Measurements from ENCODE around the gene MTFR2. TPM values are rescaled to one million over a fixed set of nuclear protein-coding genes. Genes with fewer than 3 reads are reported as not detected.

Gene MTFR2
- total RNA-seq, 5 donors from 2014 or later (not counting 1 experiment from before 2014, with no cell fraction given) = 1.2 to 1.8 (median 1.3) TPM

DNA sequence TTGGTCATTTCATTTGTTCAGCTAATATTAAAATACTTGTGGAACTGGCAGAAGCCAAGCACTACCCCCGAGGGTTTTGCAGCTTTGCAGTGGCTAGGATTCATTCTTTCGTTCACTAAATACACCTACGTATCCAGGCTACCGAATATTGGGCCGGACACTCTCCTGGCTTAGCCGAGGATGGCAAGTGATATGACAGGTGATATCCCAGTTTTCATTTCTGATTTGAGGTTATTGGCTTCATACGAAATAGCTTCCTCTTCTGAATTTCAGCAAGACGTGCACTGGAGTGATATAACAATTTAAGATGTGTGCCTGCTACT lies 536 bp upstream of the MTFR2 start:
- no peaks in the 10 kb centered on the region for H3K36me3 ChIP-seq (ENCODE audit: control insufficient read depth in 2 of 2, extremely low read depth in 1 of 2, insufficient read depth in 1 of 2, low read length in 1 of 2)
- H3K4me3 Mint-ChIP-seq = peak overlapping the region; percentile 92 to 97 (median 95)
- ATAC-seq (replicated peaks in 1 of 4) (peak; percentile 1 to 9 (median 3)), DNase-seq (no peak)
- peaks cover 10 to 11% of the 10 kb centered on the region in 2 experiments for H3K4me1 ChIP-seq (ENCODE audit: control insufficient read depth in 1 of 2, extremely low read depth in 1 of 2, insufficient read depth in 2 of 2, low read length in 2 of 2)
- H3K27ac ChIP-seq (ENCODE audit: low read length) = no peak overlapping the region
- WGBS (ENCODE audit: insufficient coverage) = 0% methylated on average over 1 of the region's 8 CpGs
- H3K27me3 ChIP-seq (replicated peaks in 1 of 2; ENCODE audit: control insufficient read depth in 2 of 2, extremely low read depth in 1 of 2, insufficient read depth in 2 of 2, low read length in 1 of 2) = no peaks in the 10 kb centered on the region
- H3K27ac Mint-ChIP-seq = peak overlapping the region; percentile 34 to 86
- peak overlapping the region; percentile 64 to 97 for H3K4me3 ChIP-seq (ENCODE audit: control insufficient read depth in 1 of 2, extremely low read depth in 1 of 2, low read length in 1 of 2)
- H3K36me3 Mint-ChIP-seq = no peaks in the 10 kb centered on the region
- no peaks in the 10 kb centered on the region for H3K9me3 Mint-ChIP-seq
- ChIA-PET CTCF (interaction anchor here (0.5 to 2.0 kb wide), 12 partner anchors 10 to 1634 kb away, joined by 3 to 7 read pairs (median 4); partner anchors contain the start of genes BCLAF1 (in 1 of the 2) and MAP3K5 (in 1 of the 2)), POLR2A (interaction anchor here (0.6 to 9.1 kb wide), 11 partner anchors 9 to 794 kb away, joined by 3 to 99 read pairs (median 4); partner anchors contain the start of gene BCLAF1 (in 2 of the 2))
- H3K9me3 ChIP-seq = no peaks in the 10 kb centered on the region
- peaks cover 39 to 47% (median 40%) of the 10 kb centered on the region in 3 donors for H3K4me1 Mint-ChIP-seq
- no peaks in the 10 kb centered on the region for H3K27me3 Mint-ChIP-seq

DNA sequence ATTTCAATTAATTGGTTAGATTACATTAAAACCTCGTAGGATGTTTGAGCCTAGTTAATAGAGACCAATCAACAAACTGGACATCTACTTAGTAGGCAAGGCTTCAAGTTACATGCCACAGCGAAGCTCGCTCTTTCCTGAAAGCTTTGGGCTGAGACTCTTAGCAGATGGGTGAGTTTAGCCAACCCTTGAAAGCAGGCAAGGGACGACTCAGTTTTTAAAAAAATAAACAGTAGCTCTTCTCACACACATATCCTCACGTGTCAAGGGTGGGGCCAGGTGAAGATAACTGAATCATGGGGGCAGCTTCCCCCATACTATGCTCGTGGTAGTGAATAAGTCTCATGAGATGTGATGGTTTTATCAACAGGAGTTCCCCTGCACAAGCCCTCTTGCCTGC lies 775 bp downstream of the MTFR2 start:
- DNase-seq (no peak), ATAC-seq (replicated peaks in 1 of 4) (no peak)
- POLR2A ChIA-PET = interaction anchor here in 1 of 2 donors (9.1 kb wide), 1 partner anchor 39 kb away, joined by 99 read pairs; the partner anchor contains the start of gene BCLAF1
- H3K27me3 Mint-ChIP-seq = no peaks in the 10 kb centered on the region
- Histone ChIP-seq H3K9me3 (no peaks in the 10 kb centered on the region), H3K36me3 (ENCODE audit: control insufficient read depth in 2 of 2, extremely low read depth in 1 of 2, insufficient read depth in 1 of 2, low read length in 1 of 2) (no peaks in the 10 kb centered on the region), H3K27me3 (replicated peaks in 1 of 2; ENCODE audit: control insufficient read depth in 2 of 2, extremely low read depth in 1 of 2, insufficient read depth in 2 of 2, low read length in 1 of 2) (no peaks in the 10 kb centered on the region), H3K4me1 (ENCODE audit: control insufficient read depth in 1 of 2, extremely low read depth in 1 of 2, insufficient read depth in 2 of 2, low read length in 2 of 2) (peaks cover 10 to 11% of the 10 kb centered on the region in 2 experiments), H3K27ac (ENCODE audit: low read length) (no peak overlapping the region), H3K4me3 (ENCODE audit: control insufficient read depth in 1 of 2, extremely low read depth in 1 of 2, low read length in 1 of 2) (peak overlapping the region; percentile 64 to 97)
- H3K4me1 Mint-ChIP-seq = peaks cover 39 to 47% (median 40%) of the 10 kb centered on the region in 3 donors
- WGBS (ENCODE audit: insufficient coverage) = no CpG with 5 or more reads among the region's 6 CpGs
- no peaks in the 10 kb centered on the region for H3K9me3 Mint-ChIP-seq
- peak overlapping the region; percentile 92 to 97 (median 95) for H3K4me3 Mint-ChIP-seq
- no peaks in the 10 kb centered on the region for H3K36me3 Mint-ChIP-seq
- CTCF ChIA-PET = interaction anchor here (1.0 to 2.0 kb wide), 3 partner anchors 11 to 23 kb away, joined by 3 to 10 read pairs (median 4); no protein-coding TSS in a partner anchor
- peak overlapping the region in 1 of 2 donors; percentile 86 for H3K27ac Mint-ChIP-seq

GRCh38 chr6:136244061-136244616 lies 6.0 kb downstream of the MTFR2 start:
- H3K9me3 ChIP-seq = no peaks in the 10 kb centered on the region
- Mint-ChIP-seq H3K4me3 (no peak overlapping the region), H3K36me3 (peaks cover 3% of the 10 kb centered on the region), H3K27me3 (no peaks in the 10 kb centered on the region), H3K9me3 (no peaks in the 10 kb centered on the region), H3K27ac (no peak overlapping the region), H3K4me1 (peaks cover 5 to 6% (median 5%) of the 10 kb centered on the region in 3 donors)
- no peaks in the 10 kb centered on the region for H3K27me3 ChIP-seq (replicated peaks in 1 of 2; ENCODE audit: control insufficient read depth in 2 of 2, extremely low read depth in 1 of 2, insufficient read depth in 2 of 2, low read length in 1 of 2)
- no peak overlapping the region for H3K4me3 ChIP-seq (ENCODE audit: control insufficient read depth in 1 of 2, extremely low read depth in 1 of 2, low read length in 1 of 2)
- ChIA-PET CTCF (interaction anchor here (0.6 to 1.9 kb wide), 3 partner anchors 18 to 392 kb away, joined by 3 to 11 read pairs (median 4); no protein-coding TSS in a partner anchor), POLR2A (no interaction called here)
- H3K27ac ChIP-seq (ENCODE audit: low read length) = no peak overlapping the region
- 93% methylated on average over 3 of the region's 5 CpGs for WGBS (ENCODE audit: insufficient coverage)
- DNase-seq (no peak), ATAC-seq (replicated peaks in 1 of 4) (no peak)
- H3K36me3 ChIP-seq (ENCODE audit: control insufficient read depth in 2 of 2, extremely low read depth in 1 of 2, insufficient read depth in 1 of 2, low read length in 1 of 2) = no peaks in the 10 kb centered on the region
- peaks cover 0 to 1% of the 10 kb centered on the region in 2 experiments for H3K4me1 ChIP-seq (ENCODE audit: control insufficient read depth in 1 of 2, extremely low read depth in 1 of 2, insufficient read depth in 2 of 2, low read length in 2 of 2)

- H3K36me3 Mint-ChIP-seq = peaks cover 6% of the 10 kb centered on the region
- no peaks in the 10 kb centered on the region for H3K9me3 Mint-ChIP-seq
- no peaks in the 10 kb centered on the region for H3K9me3 ChIP-seq
- H3K36me3 ChIP-seq (ENCODE audit: control insufficient read depth in 2 of 2, extremely low read depth in 1 of 2, insufficient read depth in 1 of 2, low read length in 1 of 2) = no peaks in the 10 kb centered on the region
- ChIA-PET CTCF (interaction anchor here (0.6 to 2.5 kb wide), 7 partner anchors 10 to 1239 kb away, joined by 3 to 17 read pairs (median 4); no protein-coding TSS in a partner anchor), POLR2A (no interaction called here)
- no peak overlapping the region for H3K27ac Mint-ChIP-seq
- peaks cover 0 to 8% of the 10 kb centered on the region in 2 experiments for H3K4me1 ChIP-seq (ENCODE audit: control insufficient read depth in 1 of 2, extremely low read depth in 1 of 2, insufficient read depth in 2 of 2, low read length in 2 of 2)
- ATAC-seq (replicated peaks in 1 of 4) (no peak), DNase-seq (no peak)
- WGBS (ENCODE audit: insufficient coverage) = 43% methylated on average over 3 of the region's 9 CpGs
- no peaks in the 10 kb centered on the region for H3K27me3 ChIP-seq (replicated peaks in 1 of 2; ENCODE audit: control insufficient read depth in 2 of 2, extremely low read depth in 1 of 2, insufficient read depth in 2 of 2, low read length in 1 of 2)
- H3K4me3 ChIP-seq (ENCODE audit: control insufficient read depth in 1 of 2, extremely low read depth in 1 of 2, low read length in 1 of 2) = no peak overlapping the region
- peaks cover 9 to 14% (median 14%) of the 10 kb centered on the region in 3 donors for H3K4me1 Mint-ChIP-seq
- no peak overlapping the region for H3K4me3 Mint-ChIP-seq
- H3K27me3 Mint-ChIP-seq = no peaks in the 10 kb centered on the region
- H3K27ac ChIP-seq (ENCODE audit: low read length) = no peak overlapping the region
Measured at GRCh38 chr6:136236466-136237293, 13.4 kb downstream of the MTFR2 start.

- Histone ChIP-seq H3K36me3 (ENCODE audit: control insufficient read depth in 2 of 2, extremely low read depth in 1 of 2, insufficient read depth in 1 of 2, low read length in 1 of 2) (no peaks in the 10 kb centered on the region), H3K4me3 (ENCODE audit: control insufficient read depth in 1 of 2, extremely low read depth in 1 of 2, low read length in 1 of 2) (no peak overlapping the region), H3K27ac (ENCODE audit: low read length) (no peak overlapping the region), H3K9me3 (no peaks in the 10 kb centered on the region), H3K27me3 (replicated peaks in 1 of 2; ENCODE audit: control insufficient read depth in 2 of 2, extremely low read depth in 1 of 2, insufficient read depth in 2 of 2, low read length in 1 of 2) (no peaks in the 10 kb centered on the region), H3K4me1 (ENCODE audit: control insufficient read depth in 1 of 2, extremely low read depth in 1 of 2, insufficient read depth in 2 of 2, low read length in 2 of 2) (peaks cover 0 to 8% of the 10 kb centered on the region in 2 experiments)
- no peaks in the 10 kb centered on the region for H3K27me3 Mint-ChIP-seq
- peaks cover 9 to 14% (median 14%) of the 10 kb centered on the region in 3 donors for H3K4me1 Mint-ChIP-seq
- no peaks in the 10 kb centered on the region for H3K9me3 Mint-ChIP-seq
- ChIA-PET CTCF (interaction anchor here in 1 of 2 donors (0.6 to 1.2 kb wide), 2 partner anchors 9 to 779 kb away, joined by 3 to 5 read pairs; no protein-coding TSS in a partner anchor), POLR2A (no interaction called here)
- H3K27ac Mint-ChIP-seq = no peak overlapping the region
- no peak for DNase-seq
- peaks cover 6% of the 10 kb centered on the region for H3K36me3 Mint-ChIP-seq
- no peak overlapping the region for H3K4me3 Mint-ChIP-seq
- WGBS (ENCODE audit: insufficient coverage) = 87% methylated on average over 4 of the region's 4 CpGs
- ATAC-seq (replicated peaks in 1 of 4) = no peak
Measured at GRCh38 chr6:136235233-136235564, 14.9 kb downstream of the MTFR2 start.

DNA sequence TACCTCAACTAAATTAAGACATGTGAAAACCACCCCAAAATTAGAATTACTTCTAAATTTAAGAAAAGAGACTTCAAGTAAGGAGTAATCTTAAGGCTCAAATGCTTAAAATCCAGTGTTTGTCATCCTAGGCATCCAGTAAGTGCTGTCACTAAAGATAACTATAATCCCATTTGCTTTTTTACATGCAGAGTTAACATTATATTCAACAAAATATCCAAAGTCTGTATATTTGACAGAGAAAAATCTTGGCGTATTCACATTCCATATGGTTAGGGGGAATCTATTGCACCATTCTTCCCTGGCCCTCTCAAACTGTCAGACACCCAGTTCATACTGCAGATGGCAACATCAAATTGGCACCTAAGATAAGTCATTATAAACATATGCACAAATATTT lies 17.4 kb downstream of the MTFR2 start:
- Mint-ChIP-seq H3K27me3 (no peaks in the 10 kb centered on the region), H3K36me3 (peaks cover 3% of the 10 kb centered on the region), H3K4me1 (peaks cover 9 to 14% (median 14%) of the 10 kb centered on the region in 3 donors), H3K27ac (no peak overlapping the region), H3K9me3 (no peaks in the 10 kb centered on the region), H3K4me3 (no peak overlapping the region)
- Histone ChIP-seq H3K27ac (ENCODE audit: low read length) (no peak overlapping the region), H3K27me3 (replicated peaks in 1 of 2; ENCODE audit: control insufficient read depth in 2 of 2, extremely low read depth in 1 of 2, insufficient read depth in 2 of 2, low read length in 1 of 2) (no peaks in the 10 kb centered on the region), H3K36me3 (ENCODE audit: control insufficient read depth in 2 of 2, extremely low read depth in 1 of 2, insufficient read depth in 1 of 2, low read length in 1 of 2) (no peaks in the 10 kb centered on the region), H3K9me3 (no peaks in the 10 kb centered on the region), H3K4me1 (ENCODE audit: control insufficient read depth in 1 of 2, extremely low read depth in 1 of 2, insufficient read depth in 2 of 2, low read length in 2 of 2) (peaks cover 0 to 8% of the 10 kb centered on the region in 2 experiments), H3K4me3 (ENCODE audit: control insufficient read depth in 1 of 2, extremely low read depth in 1 of 2, low read length in 1 of 2) (no peak overlapping the region)
- POLR2A ChIA-PET = no interaction called here
- WGBS (ENCODE audit: insufficient coverage) = no CpG with 5 or more reads among the region's 1 CpG
- DNase-seq (no peak), ATAC-seq (replicated peaks in 1 of 4) (no peak)
- CTCF ChIA-PET = interaction anchor here (0.6 kb wide), 2 partner anchors 398 to 543 kb away, joined by 3 to 6 read pairs; no protein-coding TSS in a partner anchor
